ENCODE data around the gene PLS1.
"Not testable (repeated sequence)": the region's sequence is repeated elsewhere in the genome, so short reads cannot be mapped to it uniquely, and the experiment has no call there.

The PLS1 gene

DNA sequence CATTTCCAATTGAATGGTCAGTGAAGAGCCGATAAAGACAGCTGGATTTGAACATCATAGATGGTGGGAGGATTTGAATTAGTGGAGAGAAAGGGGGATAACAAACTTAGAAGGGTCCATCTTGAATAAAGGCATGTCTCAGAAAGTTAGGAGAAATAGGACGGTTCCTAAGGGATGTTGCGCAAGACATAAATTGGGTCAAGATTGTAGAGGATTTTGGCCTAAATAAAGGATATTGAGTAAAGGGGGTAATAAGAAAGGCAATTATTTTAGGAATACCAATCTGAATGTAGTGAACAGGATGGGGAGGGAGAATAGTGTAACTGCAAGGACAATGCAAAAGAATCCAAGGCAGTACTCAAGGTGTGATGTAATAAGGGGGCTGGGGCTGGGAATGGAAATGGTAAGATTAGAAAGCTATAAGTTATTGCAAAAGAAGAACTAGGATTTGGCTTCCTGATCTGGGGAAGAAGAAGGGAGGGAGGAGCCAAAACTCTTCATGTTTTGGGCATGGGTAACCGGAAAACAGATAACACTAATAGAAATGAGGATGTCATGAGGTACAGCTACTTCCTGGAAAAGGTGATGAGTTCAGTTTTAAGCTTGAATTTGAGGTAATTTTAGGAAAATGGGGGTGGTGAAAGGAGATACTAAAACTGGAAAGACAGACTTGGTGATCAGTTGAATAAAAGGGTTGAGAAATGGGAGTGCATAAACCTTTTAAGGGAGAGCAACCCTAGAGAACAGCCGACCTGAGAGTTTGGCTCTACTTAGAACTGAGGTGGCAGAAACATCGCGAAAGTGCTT, 110.3 kb downstream of the PLS1 start:
- no peak for DNase-seq

DNA sequence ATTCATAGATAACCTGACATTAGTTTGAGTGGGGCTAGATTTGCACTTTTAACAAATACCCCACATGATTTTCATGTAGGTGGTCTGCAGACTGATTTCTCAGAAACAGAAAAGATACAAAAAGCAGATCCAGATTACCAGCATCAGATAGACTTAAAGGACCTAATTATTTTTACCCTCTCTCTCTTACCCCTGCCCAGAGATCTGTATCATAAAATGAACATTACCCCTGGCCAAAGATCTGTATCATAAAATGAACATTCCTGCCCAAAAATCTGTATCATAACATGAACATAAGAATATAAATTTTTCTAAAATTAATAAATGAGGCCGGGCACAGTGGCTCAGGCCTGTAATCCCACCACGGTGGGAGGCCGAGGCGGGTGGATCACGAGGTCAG, 113.0 kb downstream of the PLS1 start:
- no peak for DNase-seq

DNA sequence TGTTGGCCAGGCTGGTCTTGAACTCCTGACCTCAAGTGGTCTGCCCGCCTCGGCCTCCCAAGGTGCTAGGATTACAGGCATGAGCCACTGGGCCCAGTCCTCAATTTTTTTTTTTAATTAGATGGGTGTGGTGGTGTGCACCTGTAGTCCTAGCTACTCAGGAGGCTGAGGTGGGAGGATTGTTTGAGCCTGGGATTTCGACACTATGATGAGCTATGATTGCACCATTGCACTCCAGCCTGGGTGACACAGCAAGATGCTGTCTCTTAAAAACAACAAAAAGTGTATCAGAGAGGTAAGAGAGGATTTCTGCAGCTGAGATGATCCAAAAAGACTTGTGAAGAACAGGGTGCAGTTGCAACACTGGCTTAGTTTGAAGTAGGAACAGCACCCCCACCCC, 118.7 kb downstream of the PLS1 start:
- DNase-seq, result not testable (repeated sequence)

DNA sequence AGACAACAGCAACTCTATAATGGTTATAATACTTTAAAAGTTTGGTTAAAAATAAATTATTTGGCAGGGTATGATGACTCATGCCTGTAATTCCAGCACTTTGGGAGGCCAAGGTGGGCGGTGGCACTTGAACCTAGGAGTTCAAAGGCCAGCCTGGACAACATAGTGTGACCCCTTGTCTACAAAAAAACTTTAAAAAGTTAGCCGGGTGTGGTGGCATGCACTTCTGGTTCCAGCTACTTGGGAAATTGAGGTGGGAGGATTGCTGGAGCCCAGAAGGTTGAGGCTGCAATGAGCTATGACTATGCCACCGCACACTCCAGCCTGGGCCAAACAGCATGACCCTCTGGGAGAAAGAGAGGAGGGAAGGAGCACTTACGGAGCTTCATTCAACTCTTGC, 119.9 kb downstream of the PLS1 start:
- DNase-seq, result no peak

DNA sequence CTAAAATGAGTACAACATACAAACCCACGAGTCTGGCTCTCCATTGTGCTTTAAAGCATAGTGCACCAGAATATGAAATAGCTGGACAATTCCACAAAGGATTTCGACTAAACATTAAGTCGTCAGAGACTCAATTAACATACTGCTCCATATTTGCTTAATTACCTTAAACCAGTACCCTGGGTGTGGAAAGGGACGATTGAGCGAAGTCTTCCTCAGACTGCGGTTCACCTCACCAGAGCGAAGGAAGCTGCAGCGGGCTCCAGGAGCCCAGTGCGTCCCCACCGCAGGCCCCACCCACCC, 127.4 kb downstream of the PLS1 start:
- DNase-seq, result peak in 1 of 2 experiments; percentile 19

DNA sequence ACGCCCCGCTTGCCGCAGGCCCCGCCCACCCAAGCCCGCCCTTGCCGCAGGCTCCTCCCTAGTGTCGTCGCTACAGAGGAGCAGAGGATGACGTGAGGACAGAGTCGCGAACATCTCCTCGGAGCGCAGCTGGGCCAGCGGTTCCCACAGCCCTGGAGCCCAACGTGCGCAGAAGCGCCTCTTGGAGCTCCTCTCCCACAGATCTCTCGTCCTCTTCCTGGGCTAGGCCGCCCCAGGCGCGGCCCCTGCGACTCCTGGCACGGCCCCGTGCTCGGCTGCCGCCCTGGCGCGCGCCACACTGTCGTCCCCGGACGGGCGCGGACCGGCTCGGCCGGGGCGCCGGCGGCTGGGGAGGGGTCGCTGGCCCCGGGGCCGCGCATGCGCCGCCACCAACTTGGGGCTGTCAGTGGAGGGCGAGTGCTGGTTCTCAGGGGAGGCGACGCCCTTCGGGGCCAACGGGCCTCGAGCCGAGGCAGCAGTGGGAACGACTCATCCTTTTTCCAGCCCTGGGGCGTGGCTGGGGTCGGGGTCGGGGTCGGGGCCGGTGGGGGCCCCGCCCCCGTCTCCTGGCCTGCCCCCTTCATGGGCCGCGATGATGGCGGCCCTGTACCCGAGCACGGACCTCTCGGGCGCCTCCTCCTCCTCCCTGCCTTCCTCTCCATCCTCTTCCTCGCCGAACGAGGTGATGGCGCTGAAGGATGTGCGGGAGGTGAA, 127.9 kb downstream of the PLS1 start, which contains the start of gene TRPC1:
Gene TRPC1 (plus strand): TSS at position 67 of the 714 bp plus-strand sequence. CDS start 526 bp downstream, at position 593.
- no peak for DNase-seq

DNA sequence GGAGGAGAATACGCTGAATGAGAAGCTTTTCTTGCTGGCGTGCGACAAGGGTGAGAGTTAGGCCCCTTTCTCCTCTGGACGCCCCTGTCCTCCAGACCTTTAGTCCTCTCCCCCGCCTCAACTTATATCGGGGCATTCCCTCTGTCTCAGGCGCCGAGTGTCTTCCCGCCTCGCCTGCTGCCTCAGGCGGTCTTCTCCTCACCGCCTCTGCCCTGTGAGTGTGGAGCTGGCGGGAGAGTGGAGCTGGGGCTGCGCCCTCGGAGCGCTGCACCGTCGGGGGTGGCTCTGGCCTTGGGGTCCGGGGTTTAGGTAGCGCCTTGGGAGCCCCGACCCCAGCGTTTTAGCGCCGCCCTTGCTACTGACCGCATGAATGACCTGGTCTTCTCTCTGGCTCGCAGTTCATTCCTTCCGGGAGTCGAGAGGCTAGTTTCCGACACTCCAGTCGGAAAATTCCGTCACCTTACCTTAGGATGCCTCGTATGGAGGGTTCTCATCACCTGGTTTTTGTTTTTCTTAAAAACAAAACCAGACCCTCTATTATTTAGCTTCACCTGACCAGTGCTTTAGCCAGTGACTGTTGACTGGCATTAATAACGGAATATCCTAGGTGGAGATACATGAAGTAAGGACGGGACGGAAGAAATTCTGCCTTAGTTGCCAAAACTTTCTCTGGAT, 128.6 kb downstream of the PLS1 start:
- DNase-seq, result peak in 1 of 2 experiments; percentile 7

DNA sequence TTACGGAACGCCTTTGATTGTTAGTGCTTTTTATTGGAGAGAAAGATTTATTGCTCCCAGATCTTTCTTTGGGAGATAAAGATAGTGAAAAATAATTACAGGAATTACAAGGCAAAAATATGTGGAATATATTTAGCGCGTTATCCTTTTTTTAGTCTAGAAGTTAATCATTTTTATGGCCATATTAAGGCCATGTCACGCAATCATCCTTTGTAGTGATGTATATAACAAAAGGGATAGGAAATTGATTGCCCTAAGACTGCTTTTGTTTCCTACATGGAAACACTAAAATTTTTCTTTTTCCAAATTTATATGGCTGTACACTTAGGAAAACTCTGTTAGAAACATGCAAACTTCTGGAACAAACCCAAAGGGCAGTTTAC, 129.2 kb downstream of the PLS1 start:
- DNase-seq, result no peak

DNA sequence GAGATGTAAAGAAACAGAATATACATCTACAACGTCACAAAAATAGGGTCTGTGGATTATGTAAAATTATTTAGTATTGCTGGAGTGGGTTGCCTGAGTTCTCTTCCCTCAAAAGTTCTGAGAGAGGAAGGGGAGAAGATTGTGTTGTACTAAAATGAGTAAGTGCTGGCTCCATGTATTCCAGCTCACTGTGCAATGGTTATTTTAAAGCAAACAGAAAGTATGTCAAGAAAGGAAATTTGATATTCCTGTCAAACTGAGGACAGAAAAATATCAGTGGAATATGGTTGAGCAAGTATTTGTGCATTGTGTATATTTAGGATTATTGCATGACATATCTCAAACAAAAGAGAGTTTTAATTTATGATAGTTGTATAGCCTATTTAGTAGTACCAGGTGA, 129.8 kb downstream of the PLS1 start:
- DNase-seq, result no peak

DNA sequence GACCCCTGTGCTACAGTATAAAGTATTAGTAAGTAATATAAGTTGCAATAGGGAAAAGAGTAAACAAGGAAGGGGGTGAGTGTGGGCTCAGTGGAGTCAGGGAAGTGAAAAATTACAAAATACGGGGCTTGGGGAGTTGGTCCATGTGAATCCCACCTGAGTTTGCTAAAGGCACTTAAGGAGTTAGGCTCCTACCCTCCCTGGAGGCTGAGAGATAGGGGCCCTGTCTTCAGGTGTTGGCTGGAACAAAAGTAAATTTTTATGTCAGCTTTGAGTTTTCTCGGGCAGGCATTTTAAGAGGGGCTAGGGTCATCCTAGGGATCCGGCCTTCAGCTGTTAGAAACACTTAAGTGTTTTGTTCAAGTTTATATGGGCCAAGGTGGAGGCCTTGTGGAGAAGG, 135.9 kb downstream of the PLS1 start:
- no peak for DNase-seq

DNA sequence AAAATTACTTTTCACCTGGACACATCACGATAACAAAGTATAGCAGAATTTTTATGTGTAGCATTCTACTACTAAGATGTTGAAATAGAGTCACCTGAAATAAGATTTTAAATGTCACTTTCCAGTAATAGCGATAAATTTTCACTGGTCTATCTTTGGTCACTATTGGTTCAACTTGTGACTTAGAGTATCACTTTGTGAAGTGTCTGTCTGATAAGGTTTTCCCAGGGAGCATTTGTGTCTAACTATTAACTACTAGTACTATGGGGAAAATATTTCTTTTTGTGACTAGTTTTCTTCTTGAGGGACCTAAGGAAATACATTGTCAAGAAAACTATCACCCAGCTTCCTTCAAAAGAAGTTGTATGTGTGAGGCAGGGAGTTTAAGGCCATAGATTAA, 138.6 kb downstream of the PLS1 start:
- no peak for DNase-seq

DNA sequence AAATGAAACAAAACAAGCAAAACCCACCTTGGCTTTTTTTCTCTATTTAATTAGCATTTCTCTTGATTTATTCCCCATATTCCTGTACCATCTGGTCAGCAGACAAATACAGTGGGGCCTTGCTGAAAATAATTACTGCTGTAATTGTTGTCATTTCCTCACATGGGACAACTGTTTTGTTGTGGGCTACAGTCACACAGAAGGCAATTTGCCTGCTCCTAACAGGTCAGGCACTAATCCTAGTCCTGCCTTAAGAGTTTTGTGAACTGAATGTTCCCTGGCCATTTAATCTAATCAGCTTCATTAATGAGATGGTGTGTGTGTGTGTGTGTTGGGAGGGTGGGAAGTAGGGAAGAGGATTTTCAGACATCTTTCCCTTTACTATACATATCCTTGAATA, 139.3 kb downstream of the PLS1 start:
- no peak for DNase-seq

DNA sequence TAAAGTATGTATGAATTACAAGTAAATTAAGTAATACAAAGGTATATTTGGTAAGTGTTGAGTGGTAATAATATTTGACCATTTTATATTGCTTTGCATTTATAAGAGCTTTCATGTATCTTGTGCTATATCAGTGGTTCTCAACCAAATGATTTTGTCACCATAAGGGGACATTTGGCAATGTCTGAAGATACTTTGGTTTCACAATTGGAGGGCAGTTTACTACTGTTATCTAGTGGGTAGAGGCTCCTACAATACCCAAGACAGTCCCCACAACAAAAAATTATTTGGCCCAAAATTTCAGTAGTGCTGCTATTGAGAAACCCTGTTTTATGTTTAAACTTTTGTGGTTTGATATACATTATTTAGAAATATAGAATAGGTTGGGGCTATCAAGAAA, 142.2 kb downstream of the PLS1 start:
- no peak for DNase-seq

DNA sequence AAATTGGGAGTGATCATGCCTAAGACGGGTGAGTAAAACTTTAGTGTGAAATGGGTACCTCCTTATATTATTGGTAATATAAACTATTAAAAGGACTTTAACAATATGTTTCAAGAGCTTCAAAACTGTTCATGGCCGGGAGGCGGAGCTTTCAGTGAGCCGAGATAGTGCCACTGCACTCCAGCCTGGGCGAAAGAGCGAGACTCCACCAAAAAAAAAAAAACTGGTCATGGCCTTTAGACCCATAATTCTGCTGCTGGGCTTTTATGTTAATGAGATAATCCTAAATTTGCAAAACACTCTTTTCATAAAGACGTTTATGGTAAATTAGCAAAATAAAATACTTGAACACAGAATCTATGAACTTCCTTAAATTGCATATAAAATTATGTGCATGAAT, 150.5 kb downstream of the PLS1 start:
- no peak for DNase-seq

DNA sequence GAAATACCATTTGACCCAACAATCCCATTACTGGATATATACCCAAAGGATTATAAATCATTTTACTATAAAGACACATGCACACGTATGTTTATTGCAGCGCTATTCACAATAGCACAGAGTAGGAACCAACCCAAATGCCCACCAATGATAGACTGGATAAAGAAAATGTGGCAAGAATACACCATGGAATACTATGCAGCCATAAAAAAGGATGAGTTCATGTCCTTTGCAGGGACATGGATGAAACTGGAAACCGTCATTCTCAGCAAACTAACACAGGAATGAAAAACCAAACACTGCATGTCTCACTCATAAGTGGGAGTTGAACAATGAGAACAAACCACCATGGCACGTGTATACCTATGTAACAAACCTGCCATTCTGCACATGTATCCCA, 154.3 kb downstream of the PLS1 start:
- not testable (repeated sequence) for DNase-seq

DNA sequence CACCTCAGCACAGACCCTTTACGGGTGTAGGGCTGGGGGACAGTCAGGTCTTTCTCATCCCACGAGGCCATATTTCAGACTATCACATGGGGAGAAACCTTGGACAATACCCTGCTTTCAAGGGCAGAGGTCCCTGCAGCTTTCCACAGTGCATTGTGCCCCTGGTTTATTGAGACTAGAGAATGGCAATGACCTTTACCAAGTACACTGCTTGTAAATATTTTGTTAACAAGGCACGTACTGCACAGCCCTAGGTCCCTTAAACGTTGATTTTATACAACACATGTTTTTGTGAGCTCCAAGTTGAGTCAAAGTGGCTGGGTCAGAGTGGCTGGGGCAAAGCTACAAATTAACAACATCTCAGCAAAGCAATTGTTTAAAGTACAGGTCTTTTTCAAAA, 156.4 kb downstream of the PLS1 start:
- not testable (repeated sequence) for DNase-seq

DNA sequence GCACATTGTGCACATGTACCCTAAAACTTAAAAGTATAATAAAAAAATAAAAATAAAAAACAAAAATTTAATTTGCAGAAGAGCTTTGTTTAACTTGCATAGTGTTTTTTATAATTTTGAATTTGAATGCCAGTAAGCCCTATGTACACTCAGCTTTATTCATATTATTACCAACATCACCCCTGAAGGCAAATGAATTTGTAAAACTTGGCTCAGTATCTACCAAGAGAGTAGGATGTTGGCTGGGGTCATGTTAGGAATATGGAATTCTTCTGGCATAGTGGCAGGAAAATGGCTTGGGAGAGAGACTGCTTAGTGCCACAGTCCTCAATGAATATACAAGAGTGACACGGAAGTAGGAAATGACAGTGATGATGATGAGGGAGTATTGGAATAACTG, 158.3 kb downstream of the PLS1 start:
- DNase-seq, result no peak

Measured in cerebellar nuclear complex (tissue), 1 donor.